DND-41 (cell line): ENCODE data around the gene PPM1D.
"Not testable (repeated sequence)": the region's sequence is repeated elsewhere in the genome, so short reads cannot be mapped to it uniquely, and the experiment has no call there.

Experiments used
- CTCF ChIP-seq: IDR thresholded peaks from 2 replicates; pipeline ENCODE4 v1.5.1; 2012; ENCODE audit warnings: borderline replicate concordance, low read length, moderate library complexity, mild to moderate bottlenecking; ENCODE audit not compliant: poor library complexity, severe bottlenecking; ENCODE audit errors: extremely low read depth
- EZH2 ChIP-seq: IDR thresholded peaks from 3 replicates; pipeline ENCODE4 v1.6.1; 2012; ENCODE audit warnings: borderline replicate concordance, low read depth, mild to moderate bottlenecking, moderate library complexity, low read length, inconsistent platforms; ENCODE audit not compliant: severe bottlenecking

DNA sequence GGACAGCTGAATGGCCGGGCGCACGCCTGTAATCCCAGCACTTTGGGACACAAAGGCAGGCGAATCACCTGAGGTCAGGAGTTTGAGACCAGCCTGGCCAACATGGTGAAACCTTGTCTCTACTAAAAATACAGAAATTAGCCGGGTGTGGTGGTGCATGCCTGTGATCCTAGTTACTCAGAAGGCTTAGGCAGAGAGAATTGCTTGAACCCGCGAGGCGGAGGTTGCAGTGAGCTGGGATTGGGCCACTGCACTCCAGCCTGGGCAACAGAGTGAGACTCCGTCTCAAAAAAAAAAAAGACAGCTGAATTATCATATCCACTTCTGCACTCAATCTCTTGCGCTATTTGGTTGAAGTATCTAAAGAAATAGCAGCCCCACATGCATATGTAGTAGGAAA, 3.5 kb downstream of the PPM1D start:
- not testable (repeated sequence) for TF ChIP-seq EZH2, CTCF
